ENCODE measurements around the gene DAAM2.

The DAAM2 gene

GRCh38 chr6:39806278-39806677, 14.1 kb downstream of the DAAM2 start:
- no peak overlapping the region for H3K27ac ChIP-seq (ENCODE audit: low read length)
- H3K4me1 ChIP-seq (ENCODE audit: control insufficient read depth in 1 of 2, insufficient read depth in 2 of 2, low read length in 2 of 2), result peaks cover 8 to 59% of the 10 kb centered on the region in 2 donors
- no peaks in the 10 kb centered on the region for H3K27me3 ChIP-seq (ENCODE audit: low read depth, low read length)
- H3K4me3 ChIP-seq (ENCODE audit: low read depth in 1 of 2, low read length in 2 of 2), result no peak overlapping the region
- H3K9me3 ChIP-seq (ENCODE audit: control insufficient read depth in 1 of 2, low read length in 2 of 2), result no peaks in the 10 kb centered on the region
- H3K36me3 ChIP-seq (ENCODE audit: control insufficient read depth in 1 of 2, insufficient read depth in 2 of 2, low read length in 2 of 2), result no peaks in the 10 kb centered on the region

GRCh38 chr6:39808346-39808745, 16.2 kb downstream of the DAAM2 start:
- H3K4me3 ChIP-seq (ENCODE audit: low read depth in 1 of 2, low read length in 2 of 2), result no peak overlapping the region
- H3K36me3 ChIP-seq (ENCODE audit: control insufficient read depth in 1 of 2, insufficient read depth in 2 of 2, low read length in 2 of 2), result no peaks in the 10 kb centered on the region
- H3K4me1 ChIP-seq (ENCODE audit: control insufficient read depth in 1 of 2, insufficient read depth in 2 of 2, low read length in 2 of 2), result peaks cover 8 to 52% of the 10 kb centered on the region in 2 donors
- no peaks in the 10 kb centered on the region for H3K9me3 ChIP-seq (ENCODE audit: control insufficient read depth in 1 of 2, low read length in 2 of 2)
- no peaks in the 10 kb centered on the region for H3K27me3 ChIP-seq (ENCODE audit: low read depth, low read length)
- H3K27ac ChIP-seq (ENCODE audit: low read length), result no peak overlapping the region

GRCh38 chr6:39808964-39809363, 16.8 kb downstream of the DAAM2 start:
- Histone ChIP-seq H3K36me3 (ENCODE audit: control insufficient read depth in 1 of 2, insufficient read depth in 2 of 2, low read length in 2 of 2) (no peaks in the 10 kb centered on the region), H3K4me3 (ENCODE audit: low read depth in 1 of 2, low read length in 2 of 2) (no peak overlapping the region), H3K27ac (ENCODE audit: low read length) (peak overlapping the region; percentile 45), H3K9me3 (ENCODE audit: control insufficient read depth in 1 of 2, low read length in 2 of 2) (no peaks in the 10 kb centered on the region), H3K4me1 (ENCODE audit: control insufficient read depth in 1 of 2, insufficient read depth in 2 of 2, low read length in 2 of 2) (peaks cover 8 to 52% of the 10 kb centered on the region in 2 donors), H3K27me3 (ENCODE audit: low read depth, low read length) (no peaks in the 10 kb centered on the region)

GRCh38 chr6:39811835-39812345, 19.7 kb downstream of the DAAM2 start:
- H3K9me3 ChIP-seq (ENCODE audit: control insufficient read depth in 1 of 2, low read length in 2 of 2), result no peaks in the 10 kb centered on the region
- H3K27ac ChIP-seq (ENCODE audit: low read length), result peak overlapping the region; percentile 62
- no peak overlapping the region for H3K4me3 ChIP-seq (ENCODE audit: low read depth in 1 of 2, low read length in 2 of 2)
- H3K27me3 ChIP-seq (ENCODE audit: low read depth, low read length), result no peaks in the 10 kb centered on the region
- peaks cover 12 to 52% of the 10 kb centered on the region in 2 donors for H3K4me1 ChIP-seq (ENCODE audit: control insufficient read depth in 1 of 2, insufficient read depth in 2 of 2, low read length in 2 of 2)
- peaks cover 0 to 5% of the 10 kb centered on the region in 2 donors for H3K36me3 ChIP-seq (ENCODE audit: control insufficient read depth in 1 of 2, insufficient read depth in 2 of 2, low read length in 2 of 2)

GRCh38 chr6:39812496-39812852, 20.3 kb downstream of the DAAM2 start:
- Histone ChIP-seq H3K36me3 (ENCODE audit: control insufficient read depth in 1 of 2, insufficient read depth in 2 of 2, low read length in 2 of 2) (peaks cover 0 to 5% of the 10 kb centered on the region in 2 donors), H3K9me3 (ENCODE audit: control insufficient read depth in 1 of 2, low read length in 2 of 2) (no peaks in the 10 kb centered on the region), H3K4me3 (ENCODE audit: low read depth in 1 of 2, low read length in 2 of 2) (no peak overlapping the region), H3K27ac (ENCODE audit: low read length) (peak overlapping the region; percentile 62), H3K4me1 (ENCODE audit: control insufficient read depth in 1 of 2, insufficient read depth in 2 of 2, low read length in 2 of 2) (peaks cover 12 to 55% of the 10 kb centered on the region in 2 donors), H3K27me3 (ENCODE audit: low read depth, low read length) (no peaks in the 10 kb centered on the region)

DNA sequence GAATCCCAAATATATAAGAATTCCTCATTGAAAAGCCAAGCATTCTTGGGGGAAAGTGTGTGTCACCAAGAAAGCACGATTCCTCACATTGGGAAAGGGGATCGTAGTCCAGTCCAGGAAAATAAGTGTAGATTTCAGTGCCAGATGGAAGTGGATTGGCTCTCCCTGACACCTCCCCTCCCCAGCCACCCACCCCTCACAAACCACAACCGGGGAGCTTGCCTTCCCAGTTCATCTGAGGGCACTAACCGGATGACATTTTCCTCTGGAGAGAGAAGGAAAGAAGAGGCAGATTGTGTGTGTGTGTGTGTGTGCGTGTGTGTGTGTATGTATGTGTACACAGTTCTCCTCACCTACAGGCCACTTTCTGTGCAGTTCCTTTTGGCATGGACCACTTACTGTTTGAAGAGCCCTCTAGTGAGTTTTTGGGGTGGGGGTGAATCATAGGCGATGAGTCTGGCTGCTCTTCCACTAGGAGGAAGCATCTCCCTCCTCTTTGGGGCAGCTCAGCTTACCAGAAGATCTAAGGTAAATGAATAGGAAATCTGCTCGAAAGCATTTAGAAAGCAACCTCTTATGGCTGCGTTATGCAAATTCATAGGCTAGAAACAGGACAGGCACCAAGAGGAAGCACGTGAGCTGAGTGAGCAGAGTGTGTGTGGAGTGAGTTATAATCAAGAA, 20.8 kb downstream of the DAAM2 start:
- Histone ChIP-seq H3K27me3 (ENCODE audit: low read depth, low read length) (no peaks in the 10 kb centered on the region), H3K36me3 (ENCODE audit: control insufficient read depth in 1 of 2, insufficient read depth in 2 of 2, low read length in 2 of 2) (peaks cover 0 to 5% of the 10 kb centered on the region in 2 donors), H3K27ac (ENCODE audit: low read length) (peak overlapping the region; percentile 62), H3K4me3 (ENCODE audit: low read depth in 1 of 2, low read length in 2 of 2) (no peak overlapping the region), H3K4me1 (ENCODE audit: control insufficient read depth in 1 of 2, insufficient read depth in 2 of 2, low read length in 2 of 2) (peaks cover 12 to 60% of the 10 kb centered on the region in 2 donors), H3K9me3 (ENCODE audit: control insufficient read depth in 1 of 2, low read length in 2 of 2) (no peaks in the 10 kb centered on the region)

DNA sequence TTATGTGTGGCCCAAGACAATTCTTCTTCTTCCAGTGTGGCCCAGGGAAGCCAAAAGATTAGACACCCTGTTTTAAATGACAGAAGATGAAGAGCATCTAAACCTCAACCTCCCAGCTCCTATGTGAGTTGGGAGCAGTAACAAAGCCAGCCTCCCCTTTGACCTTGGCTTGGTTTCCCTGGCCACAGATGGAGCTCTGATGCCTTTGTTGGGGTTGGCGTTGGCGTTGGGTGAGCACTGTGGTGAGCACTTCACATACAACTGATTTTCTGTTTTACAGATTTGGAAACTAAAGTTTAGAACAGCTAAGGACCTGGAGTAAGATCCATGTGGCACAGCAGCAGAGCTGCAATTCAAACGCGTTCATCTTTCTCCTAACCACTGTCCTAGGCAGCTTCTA, 22.1 kb downstream of the DAAM2 start:
- Histone ChIP-seq H3K27ac (ENCODE audit: low read length) (peak overlapping the region; percentile 32), H3K27me3 (ENCODE audit: low read depth, low read length) (no peaks in the 10 kb centered on the region), H3K9me3 (ENCODE audit: control insufficient read depth in 1 of 2, low read length in 2 of 2) (no peaks in the 10 kb centered on the region), H3K4me3 (ENCODE audit: low read depth in 1 of 2, low read length in 2 of 2) (no peak overlapping the region), H3K36me3 (ENCODE audit: control insufficient read depth in 1 of 2, insufficient read depth in 2 of 2, low read length in 2 of 2) (peaks cover 0 to 5% of the 10 kb centered on the region in 2 donors), H3K4me1 (ENCODE audit: control insufficient read depth in 1 of 2, insufficient read depth in 2 of 2, low read length in 2 of 2) (peaks cover 16 to 64% of the 10 kb centered on the region in 2 donors)

DNA sequence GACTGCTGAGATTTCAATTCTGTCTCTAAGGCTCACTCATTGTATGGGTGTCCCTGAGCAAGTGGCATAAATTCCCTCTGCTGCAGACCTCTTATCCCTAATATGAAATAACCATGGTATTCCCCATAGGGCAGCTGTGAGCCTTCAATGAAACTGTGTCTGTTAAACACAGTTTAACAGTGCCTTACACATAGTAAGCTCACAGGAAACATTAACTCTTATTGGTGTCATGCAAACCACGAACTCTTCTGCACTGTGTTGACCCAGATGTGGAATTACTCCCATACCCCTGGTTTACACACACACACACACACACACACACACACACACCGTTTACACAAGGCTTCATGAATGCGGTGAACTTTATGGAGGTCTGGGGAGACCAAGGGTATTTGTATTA, 23.2 kb downstream of the DAAM2 start:
- Histone ChIP-seq H3K4me1 (ENCODE audit: control insufficient read depth in 1 of 2, insufficient read depth in 2 of 2, low read length in 2 of 2) (peaks cover 22 to 67% of the 10 kb centered on the region in 2 donors), H3K27me3 (ENCODE audit: low read depth, low read length) (no peaks in the 10 kb centered on the region), H3K9me3 (ENCODE audit: control insufficient read depth in 1 of 2, low read length in 2 of 2) (no peaks in the 10 kb centered on the region), H3K36me3 (ENCODE audit: control insufficient read depth in 1 of 2, insufficient read depth in 2 of 2, low read length in 2 of 2) (peaks cover 0 to 5% of the 10 kb centered on the region in 2 donors), H3K27ac (ENCODE audit: low read length) (peak overlapping the region; percentile 7), H3K4me3 (ENCODE audit: low read depth in 1 of 2, low read length in 2 of 2) (no peak overlapping the region)

DNA sequence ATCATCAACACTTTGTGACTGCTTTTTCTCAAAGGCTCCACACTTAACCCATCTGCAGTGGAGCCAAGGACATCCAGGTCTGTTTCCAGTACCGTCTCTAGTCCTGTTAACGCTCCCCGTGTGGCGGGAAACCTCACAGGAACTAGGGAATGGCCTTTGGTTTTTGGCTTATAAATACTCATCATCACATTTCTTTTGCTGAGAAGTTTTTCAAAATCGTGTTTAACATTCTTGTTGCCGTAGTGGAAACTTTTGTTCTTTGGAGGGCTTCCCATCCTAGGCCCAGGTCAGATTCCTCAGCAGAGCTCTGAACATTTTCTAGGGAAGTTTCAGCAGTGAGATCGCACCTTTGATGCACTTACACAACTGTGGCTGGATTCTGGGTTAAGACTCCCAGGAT, 24.6 kb downstream of the DAAM2 start:
- no peaks in the 10 kb centered on the region for H3K27me3 ChIP-seq (ENCODE audit: low read depth, low read length)
- peak overlapping the region; percentile 68 for H3K27ac ChIP-seq (ENCODE audit: low read length)
- H3K9me3 ChIP-seq (ENCODE audit: control insufficient read depth in 1 of 2, low read length in 2 of 2), result no peaks in the 10 kb centered on the region
- peaks cover 24 to 65% of the 10 kb centered on the region in 2 donors for H3K4me1 ChIP-seq (ENCODE audit: control insufficient read depth in 1 of 2, insufficient read depth in 2 of 2, low read length in 2 of 2)
- no peak overlapping the region for H3K4me3 ChIP-seq (ENCODE audit: low read depth in 1 of 2, low read length in 2 of 2)
- peaks cover 0 to 5% of the 10 kb centered on the region in 2 donors for H3K36me3 ChIP-seq (ENCODE audit: control insufficient read depth in 1 of 2, insufficient read depth in 2 of 2, low read length in 2 of 2)

DNA sequence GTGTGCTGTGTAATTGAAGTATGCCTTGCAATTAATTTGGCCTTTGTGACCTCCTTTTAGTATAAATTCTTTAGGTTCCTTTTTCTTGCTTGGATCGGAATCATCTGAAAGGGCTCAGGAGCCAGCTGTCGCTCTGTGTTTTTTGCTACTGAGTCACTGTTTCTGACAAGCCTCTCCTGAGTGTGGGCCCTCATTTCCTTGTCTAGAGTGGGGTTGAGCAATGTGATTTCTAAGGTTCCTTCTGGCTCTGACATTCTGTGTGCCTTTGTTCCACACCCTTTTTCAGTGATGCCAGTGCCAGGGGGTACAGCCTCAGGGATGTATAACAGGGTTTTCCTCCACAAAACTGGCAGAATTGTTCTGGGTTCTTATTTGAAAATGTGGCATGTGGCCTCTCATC, 26.5 kb downstream of the DAAM2 start:
- H3K4me1 ChIP-seq (ENCODE audit: control insufficient read depth in 1 of 2, insufficient read depth in 2 of 2, low read length in 2 of 2), result peaks cover 29 to 68% of the 10 kb centered on the region in 2 donors
- H3K27ac ChIP-seq (ENCODE audit: low read length), result peak overlapping the region; percentile 67

GRCh38 chr6:39819228-39819627, 27.1 kb downstream of the DAAM2 start:
- Histone ChIP-seq H3K4me3 (ENCODE audit: low read depth in 1 of 2, low read length in 2 of 2) (no peak overlapping the region), H3K27ac (ENCODE audit: low read length) (peak overlapping the region; percentile 67), H3K9me3 (ENCODE audit: control insufficient read depth in 1 of 2, low read length in 2 of 2) (no peaks in the 10 kb centered on the region), H3K27me3 (ENCODE audit: low read depth, low read length) (no peaks in the 10 kb centered on the region), H3K36me3 (ENCODE audit: control insufficient read depth in 1 of 2, insufficient read depth in 2 of 2, low read length in 2 of 2) (peaks cover 0 to 5% of the 10 kb centered on the region in 2 donors), H3K4me1 (ENCODE audit: control insufficient read depth in 1 of 2, insufficient read depth in 2 of 2, low read length in 2 of 2) (peaks cover 29 to 68% of the 10 kb centered on the region in 2 donors)

More for the DNA sequence above, 26.5 kb downstream of the DAAM2 start:
- no peaks in the 10 kb centered on the region for H3K9me3 ChIP-seq (ENCODE audit: control insufficient read depth in 1 of 2, low read length in 2 of 2)
- peak overlapping the region in 1 of 2 donors; percentile 9 for H3K4me3 ChIP-seq (ENCODE audit: low read depth in 1 of 2, low read length in 2 of 2)
- no peaks in the 10 kb centered on the region for H3K27me3 ChIP-seq (ENCODE audit: low read depth, low read length)
- peaks cover 0 to 5% of the 10 kb centered on the region in 2 donors for H3K36me3 ChIP-seq (ENCODE audit: control insufficient read depth in 1 of 2, insufficient read depth in 2 of 2, low read length in 2 of 2)

All from muscle layer of duodenum (tissue), 2 donors.